ENCODE data around the gene GALNTL6.

GALNTL6 gene

DNA sequence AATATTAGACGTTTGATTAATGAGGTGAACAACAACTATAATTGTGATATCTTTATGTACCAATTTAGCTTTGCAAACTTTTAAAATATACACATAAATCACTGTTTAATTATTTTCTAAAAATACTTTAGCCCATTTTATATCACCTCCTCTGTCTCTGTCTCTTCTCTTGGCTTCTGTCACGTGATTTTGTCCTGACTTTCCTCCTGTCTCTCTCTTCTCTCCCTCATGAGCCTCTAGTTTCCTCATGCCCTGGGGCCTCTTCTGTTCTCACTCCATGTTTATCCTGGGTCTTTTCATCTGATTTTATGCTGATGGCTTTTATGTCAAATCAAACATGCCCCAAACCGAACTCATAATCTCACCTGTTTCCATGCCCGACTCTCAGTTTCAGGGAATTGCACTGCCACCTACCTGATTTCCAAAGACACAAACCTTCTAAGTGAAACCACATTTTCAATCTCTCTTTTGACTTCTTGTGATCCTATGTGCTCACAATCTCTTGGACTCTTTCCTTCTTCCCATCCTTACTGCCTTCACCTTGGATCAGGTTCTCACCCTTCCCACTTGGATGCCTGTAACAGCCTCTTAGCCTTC, 1052.4 kb downstream of the GALNTL6 start:
- TF ChIP-seq, protein P1, sequence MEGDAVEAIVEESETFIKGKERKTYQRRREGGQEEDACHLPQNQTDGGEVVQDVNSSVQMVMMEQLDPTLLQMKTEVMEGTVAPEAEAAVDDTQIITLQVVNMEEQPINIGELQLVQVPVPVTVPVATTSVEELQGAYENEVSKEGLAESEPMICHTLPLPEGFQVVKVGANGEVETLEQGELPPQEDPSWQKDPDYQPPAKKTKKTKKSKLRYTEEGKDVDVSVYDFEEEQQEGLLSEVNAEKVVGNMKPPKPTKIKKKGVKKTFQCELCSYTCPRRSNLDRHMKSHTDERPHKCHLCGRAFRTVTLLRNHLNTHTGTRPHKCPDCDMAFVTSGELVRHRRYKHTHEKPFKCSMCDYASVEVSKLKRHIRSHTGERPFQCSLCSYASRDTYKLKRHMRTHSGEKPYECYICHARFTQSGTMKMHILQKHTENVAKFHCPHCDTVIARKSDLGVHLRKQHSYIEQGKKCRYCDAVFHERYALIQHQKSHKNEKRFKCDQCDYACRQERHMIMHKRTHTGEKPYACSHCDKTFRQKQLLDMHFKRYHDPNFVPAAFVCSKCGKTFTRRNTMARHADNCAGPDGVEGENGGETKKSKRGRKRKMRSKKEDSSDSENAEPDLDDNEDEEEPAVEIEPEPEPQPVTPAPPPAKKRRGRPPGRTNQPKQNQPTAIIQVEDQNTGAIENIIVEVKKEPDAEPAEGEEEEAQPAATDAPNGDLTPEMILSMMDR (conservative IDR thresholded peaks at IDR 0.05; ENCODE audit: low read depth, low read length) = no peak
- no peak for DNase-seq (ENCODE audit: low read depth)
- H3K4me3 ChIP-seq (ENCODE audit: low read length) = no peak overlapping the region

DNA sequence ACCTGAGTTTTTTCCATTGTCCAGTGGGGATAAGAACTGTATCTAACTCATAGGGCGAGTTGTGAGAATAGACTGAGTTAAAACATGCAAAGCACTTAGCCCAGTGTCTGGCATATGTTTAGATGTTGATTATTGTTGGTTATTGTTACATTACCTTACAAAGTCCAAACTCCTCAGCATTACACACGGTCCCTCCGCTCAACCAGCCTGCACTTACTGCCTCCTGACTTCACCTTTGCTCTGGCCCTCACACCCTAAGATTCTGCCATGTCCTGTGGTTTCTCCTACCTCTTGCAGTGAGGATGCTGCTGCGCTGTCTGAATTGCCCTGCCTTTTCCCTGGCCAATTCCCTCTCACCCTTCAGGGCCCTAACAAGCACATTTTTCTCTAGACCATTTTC, 1053.2 kb downstream of the GALNTL6 start:
- no peak for DNase-seq (ENCODE audit: low read depth)
- TF ChIP-seq, protein P1 (conservative IDR thresholded peaks at IDR 0.05; ENCODE audit: low read depth, low read length) = no peak
- H3K4me3 ChIP-seq (ENCODE audit: low read length) = no peak overlapping the region

DNA sequence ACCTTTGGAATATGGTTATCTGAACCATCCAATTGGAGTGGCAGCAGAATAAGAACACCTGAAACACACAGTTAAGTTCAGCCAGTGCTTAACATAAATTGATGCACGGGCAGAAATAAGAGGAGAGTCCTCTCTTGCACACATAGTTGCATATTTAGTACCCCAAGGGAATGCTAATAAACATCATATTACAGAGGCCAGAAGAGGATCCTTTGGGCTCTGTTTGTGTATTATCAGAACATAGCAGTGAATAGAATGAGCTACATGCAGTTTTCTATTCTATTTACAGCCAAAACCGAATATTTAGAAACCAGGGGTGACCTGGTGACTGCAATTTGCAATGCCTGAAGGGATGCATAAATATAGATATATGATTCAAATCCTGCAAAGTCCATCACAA, 1054.6 kb downstream of the GALNTL6 start:
- TF ChIP-seq, protein P1 (conservative IDR thresholded peaks at IDR 0.05; ENCODE audit: low read depth, low read length) = no peak
- H3K4me3 ChIP-seq (ENCODE audit: low read length) = no peak overlapping the region
- DNase-seq (ENCODE audit: low read depth) = no peak

DNA sequence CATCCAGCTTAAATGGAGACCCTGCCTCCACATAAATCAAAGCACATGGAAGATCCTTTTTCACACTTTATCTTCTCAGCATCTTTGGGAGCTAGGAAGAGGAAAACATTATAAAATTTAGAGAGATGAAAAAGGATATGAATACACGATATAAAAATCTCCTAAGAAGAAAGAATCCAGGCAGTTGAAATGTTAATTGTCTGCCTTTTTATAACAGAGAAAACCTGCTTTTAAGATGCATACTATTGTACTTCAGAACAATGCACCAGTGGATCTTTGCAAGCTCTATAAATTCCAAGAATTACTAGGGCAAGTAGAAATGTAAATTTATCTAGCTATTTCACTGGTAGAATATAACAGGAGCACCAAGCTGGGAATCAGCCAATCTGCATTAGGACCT, 1055.1 kb downstream of the GALNTL6 start:
- H3K4me3 ChIP-seq (ENCODE audit: low read length) = no peak overlapping the region
- TF ChIP-seq, protein P1 (conservative IDR thresholded peaks at IDR 0.05; ENCODE audit: low read depth, low read length) = no peak
- DNase-seq (ENCODE audit: low read depth) = no peak

DNA sequence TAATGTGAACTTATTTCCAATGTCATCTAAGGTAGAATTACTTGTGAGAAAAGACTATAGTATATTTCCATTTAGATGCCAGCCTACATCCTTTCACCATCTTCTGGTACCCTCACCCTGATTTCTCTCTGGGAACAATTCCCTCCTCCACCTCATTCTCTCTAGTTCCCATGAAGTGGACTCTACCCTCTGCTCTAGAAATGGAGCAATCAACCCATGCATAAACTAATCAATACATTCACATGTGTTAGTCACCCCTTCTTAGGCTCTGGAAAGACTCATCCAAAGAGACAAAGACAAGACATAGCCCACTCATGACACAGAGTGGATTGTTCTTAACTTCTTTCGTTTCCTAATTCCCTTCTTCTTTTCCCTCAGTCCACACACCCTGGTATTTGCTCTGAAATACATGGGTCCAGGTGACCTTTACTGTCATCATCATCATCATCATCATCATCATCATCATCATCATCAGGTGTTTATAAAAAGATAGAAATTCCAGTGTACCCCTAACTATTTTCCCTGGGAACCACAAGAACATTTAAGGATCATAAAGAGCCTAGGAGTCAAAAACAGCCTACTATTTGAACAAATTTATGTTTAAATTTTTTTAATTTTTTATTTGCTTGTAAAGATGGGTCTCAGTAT, 1056.5 kb downstream of the GALNTL6 start:
- TF ChIP-seq, protein P1 (conservative IDR thresholded peaks at IDR 0.05; ENCODE audit: low read depth, low read length) = no peak
- no peak for DNase-seq (ENCODE audit: low read depth)
- no peak overlapping the region for H3K4me3 ChIP-seq (ENCODE audit: low read length)

DNA sequence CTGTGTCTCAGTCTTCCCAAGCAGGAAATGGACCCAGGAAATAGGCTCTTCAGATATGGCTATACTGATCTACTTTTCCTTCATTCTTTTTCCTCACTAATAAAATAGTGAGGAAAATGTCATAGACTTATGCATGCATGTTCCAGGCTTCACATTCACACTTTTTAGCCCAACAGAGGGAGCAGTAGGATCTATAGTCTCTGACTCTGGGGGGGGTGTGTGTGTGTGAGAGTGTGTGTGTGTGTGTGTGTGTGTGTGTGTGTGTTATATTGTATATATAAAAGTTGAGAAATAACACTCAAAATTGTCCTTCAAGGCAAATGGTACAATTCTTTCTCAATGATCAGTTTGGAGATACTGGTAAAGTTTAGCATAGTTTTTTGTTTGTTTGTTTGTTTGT, 1058.2 kb downstream of the GALNTL6 start:
- TF ChIP-seq, protein P1 (conservative IDR thresholded peaks at IDR 0.05; ENCODE audit: low read depth, low read length) = no peak
- DNase-seq (ENCODE audit: low read depth) = no peak
- no peak overlapping the region for H3K4me3 ChIP-seq (ENCODE audit: low read length)

DNA sequence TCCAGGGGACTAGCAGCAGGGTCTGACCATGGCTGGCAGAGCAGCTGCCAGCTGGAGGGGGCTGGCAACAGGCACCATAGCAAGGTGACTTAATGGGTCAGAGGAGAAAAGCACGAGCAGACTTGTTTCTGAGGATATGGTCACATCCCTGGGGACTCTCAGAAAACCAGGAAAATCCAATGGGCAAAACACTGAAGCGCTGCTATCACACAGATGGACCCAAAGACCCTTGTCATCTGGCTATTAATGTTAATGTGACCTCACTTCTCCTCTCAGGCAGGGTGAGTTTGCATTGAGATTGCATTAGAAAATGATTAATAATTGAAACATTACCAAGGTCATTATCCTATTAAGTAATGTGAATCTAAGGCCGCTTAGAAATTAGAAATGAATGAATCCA, 1061.7 kb downstream of the GALNTL6 start:
- TF ChIP-seq, protein P1 (conservative IDR thresholded peaks at IDR 0.05; ENCODE audit: low read depth, low read length) = no peak
- DNase-seq (ENCODE audit: low read depth) = no peak
- H3K4me3 ChIP-seq (ENCODE audit: low read length) = no peak overlapping the region
